Activated naive CD4-positive, alpha-beta T cell treated with anti-CD3 and anti-CD28 coated beads, Interleukin-2, amount 50 U/mL, for 72 hours (primary cell): ENCODE data around the gene TCF25. TPM values are rescaled to one million over a fixed set of nuclear protein-coding genes. Genes with fewer than 3 reads are reported as not detected.
"Not testable (repeated sequence)": the region's sequence is repeated elsewhere in the genome, so short reads cannot be mapped to it uniquely, and the experiment has no call there.

Experiments used
- ATAC-seq, 2 donors: fragments of 150-1000 bp; cut with Tn5 transposase; 2 replicates each; pipeline ENCODE4 v1.10.0; 2021; ENCODE audit warnings: mild to moderate bottlenecking in 2 of 2, moderate library complexity in 2 of 2
- DNase-seq, 2 donors: peaks; one replicate each; pipeline ENCODE4 v3.0.0; 2021 to 2022; ENCODE audit warnings: low spot score in 2 of 2
- H3K27ac Mint-ChIP-seq, 2 donors: one replicate each; pipeline ENCODE4 v1.8.0; 2022; ENCODE audit warnings: mild to moderate bottlenecking in 2 of 2, mixed read lengths in 2 of 2
- H3K36me3 Mint-ChIP-seq, 2 donors: one replicate each; pipeline ENCODE4 v1.8.0; 2022; ENCODE audit warnings: mixed read lengths in 2 of 2
- H3K9me3 Mint-ChIP-seq, 2 donors: one replicate each; pipeline ENCODE4 v1.8.0; 2022; ENCODE audit warnings: mixed read lengths in 2 of 2
- total RNA-seq, 2 donors: library from RNA; stranded (reverse); gene quantifications; one replicate each; pipeline ENCODE4 v1.2.3, GENCODE V29; 2022

Gene TCF25
- total RNA-seq, 2 donors from 2014 or later, result 167 to 235 TPM

- peak; percentile 51 to 67 for ATAC-seq
- H3K9me3 Mint-ChIP-seq, result no peaks in the 10 kb centered on the region
- peak overlapping the region; percentile 29 to 83 for H3K27ac Mint-ChIP-seq
These were observed 9.5 kb upstream of the TCF25 start for GRCh38 chr16:89863741-89864526.

GRCh38 chr16:89864527-89864820 lies 8.9 kb upstream of the TCF25 start:
- H3K9me3 Mint-ChIP-seq, result no peaks in the 10 kb centered on the region
- ATAC-seq (peak; percentile 11 to 68), DNase-seq (no peak)
- peak overlapping the region in 1 of 2 donors; percentile 83 for H3K27ac Mint-ChIP-seq
- no peaks in the 10 kb centered on the region for H3K36me3 Mint-ChIP-seq

More at GRCh38 chr16:89863741-89864526, 9.5 kb upstream of the TCF25 start:
- DNase-seq, result peak in 1 of 2 donors; percentile 23
- no peaks in the 10 kb centered on the region for H3K36me3 Mint-ChIP-seq

- Mint-ChIP-seq H3K27ac (no peak overlapping the region), H3K36me3 (peaks cover 0 to 4% of the 10 kb centered on the region in 2 donors), H3K9me3 (no peaks in the 10 kb centered on the region)
- ATAC-seq, result no peak
- DNase-seq, result no peak
These were observed 5.5 kb upstream of the TCF25 start for GRCh38 chr16:89867918-89868317.

- Mint-ChIP-seq H3K36me3 (peaks cover 3 to 7% of the 10 kb centered on the region in 2 donors), H3K9me3 (no peaks in the 10 kb centered on the region), H3K27ac (no peak overlapping the region)
- DNase-seq, result no peak
- no peak for ATAC-seq
These were observed 3.5 kb upstream of the TCF25 start for GRCh38 chr16:89869911-89870310.

- H3K36me3 Mint-ChIP-seq, result peaks cover 8 to 13% of the 10 kb centered on the region in 2 donors
- H3K9me3 Mint-ChIP-seq, result no peaks in the 10 kb centered on the region
- H3K27ac Mint-ChIP-seq, result no peak overlapping the region
- DNase-seq (no peak), ATAC-seq (no peak)
These were observed 3.0 kb upstream of the TCF25 start for GRCh38 chr16:89870440-89870839.

- DNase-seq (no peak), ATAC-seq (no peak)
- Mint-ChIP-seq H3K9me3 (no peaks in the 10 kb centered on the region), H3K36me3 (peaks cover 9 to 13% of the 10 kb centered on the region in 2 donors), H3K27ac (peak overlapping the region in 1 of 2 donors; percentile 95)
These were observed 1.5 kb upstream of the TCF25 start for GRCh38 chr16:89871895-89872294.

GRCh38 chr16:89873972-89874689 lies 739 bp downstream of the TCF25 start:
- ATAC-seq (peak; percentile 66 to 81), DNase-seq (peak; percentile 94 to 95)
- peak overlapping the region; percentile 94 to 95 for H3K27ac Mint-ChIP-seq
- H3K9me3 Mint-ChIP-seq, result no peaks in the 10 kb centered on the region
- peaks cover 13 to 21% of the 10 kb centered on the region in 2 donors for H3K36me3 Mint-ChIP-seq

GRCh38 chr16:89879123-89879522 lies 5.7 kb downstream of the TCF25 start:
- H3K9me3 Mint-ChIP-seq, DNase-seq, H3K27ac Mint-ChIP-seq, ATAC-seq: not testable (repeated sequence)
- peaks cover 13 to 29% of the 10 kb centered on the region in 2 donors for H3K36me3 Mint-ChIP-seq

GRCh38 chr16:89880477-89881367 lies 7.3 kb downstream of the TCF25 start:
- ATAC-seq (no peak), DNase-seq (no peak)
- H3K36me3 Mint-ChIP-seq, result peaks cover 11 to 21% of the 10 kb centered on the region in 2 donors
- no peak overlapping the region for H3K27ac Mint-ChIP-seq
- H3K9me3 Mint-ChIP-seq, result no peaks in the 10 kb centered on the region

- DNase-seq (no peak), ATAC-seq (no peak)
- Mint-ChIP-seq H3K36me3 (peaks cover 11 to 21% of the 10 kb centered on the region in 2 donors), H3K27ac (no peak overlapping the region), H3K9me3 (no peaks in the 10 kb centered on the region)
These were observed 8.0 kb downstream of the TCF25 start for GRCh38 chr16:89881368-89881730.

- Mint-ChIP-seq H3K9me3 (no peaks in the 10 kb centered on the region), H3K36me3 (peaks cover 11 to 22% of the 10 kb centered on the region in 2 donors), H3K27ac (peak overlapping the region; percentile 32 to 60)
- ATAC-seq, result no peak
- DNase-seq, result no peak
These were observed 10.1 kb downstream of the TCF25 start for GRCh38 chr16:89883346-89884040.

GRCh38 chr16:89884041-89884421 lies 10.6 kb downstream of the TCF25 start:
- H3K27ac Mint-ChIP-seq, result peak overlapping the region; percentile 32 to 60
- ATAC-seq, result no peak
- peaks cover 11 to 18% of the 10 kb centered on the region in 2 donors for H3K36me3 Mint-ChIP-seq
- H3K9me3 Mint-ChIP-seq, result no peaks in the 10 kb centered on the region
- no peak for DNase-seq

- DNase-seq (no peak), ATAC-seq (no peak)
- peaks cover 11 to 18% of the 10 kb centered on the region in 2 donors for H3K36me3 Mint-ChIP-seq
- H3K9me3 Mint-ChIP-seq, result no peaks in the 10 kb centered on the region
- peak overlapping the region in 1 of 2 donors; percentile 51 for H3K27ac Mint-ChIP-seq
These were observed 13.9 kb downstream of the TCF25 start for GRCh38 chr16:89887243-89887642.

- Mint-ChIP-seq H3K9me3 (no peaks in the 10 kb centered on the region), H3K36me3 (peaks cover 3 to 10% of the 10 kb centered on the region in 2 donors), H3K27ac (peak overlapping the region in 1 of 2 donors; percentile 23)
- peak; percentile 90 to 93 for ATAC-seq
- peak in 1 of 2 donors; percentile 43 for DNase-seq
These were observed 16.8 kb downstream of the TCF25 start for GRCh38 chr16:89890200-89890599.

GRCh38 chr16:89890886-89891657 lies 17.7 kb downstream of the TCF25 start:
- H3K27ac Mint-ChIP-seq, result peak overlapping the region in 1 of 2 donors; percentile 65

More at GRCh38 chr16:89890886-89891657, 17.7 kb downstream of the TCF25 start:
- ATAC-seq (no peak), DNase-seq (no peak)
- peaks cover 0 to 10% of the 10 kb centered on the region in 2 donors for H3K36me3 Mint-ChIP-seq
- no peaks in the 10 kb centered on the region for H3K9me3 Mint-ChIP-seq
